ENCODE measurements around the gene RASA3.
"Not testable (repeated sequence)": the region's sequence is repeated elsewhere in the genome, so short reads cannot be mapped to it uniquely, and the experiment has no call there.

Gene RASA3

DNA sequence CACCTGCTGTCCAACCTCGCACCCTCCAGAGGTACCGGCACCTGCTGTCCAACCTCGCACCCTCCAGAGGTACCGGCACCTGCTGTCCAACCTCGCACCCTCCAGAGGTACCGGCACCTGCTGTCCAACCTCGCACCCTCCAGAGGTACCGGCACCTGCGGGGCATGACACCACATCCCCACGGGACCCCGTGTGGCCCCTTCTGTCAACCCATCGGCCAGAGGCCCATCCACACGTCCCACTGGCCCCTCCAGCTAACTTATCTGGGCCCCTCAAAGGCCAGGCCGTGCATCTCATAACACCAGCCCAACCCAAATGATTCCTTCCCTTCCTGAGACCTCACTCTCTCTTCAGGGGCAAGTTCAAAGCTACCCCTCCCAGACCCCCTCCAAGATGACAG lies 6.3 kb downstream of the RASA3 start:
- not testable (repeated sequence) for DNase-seq

DNA sequence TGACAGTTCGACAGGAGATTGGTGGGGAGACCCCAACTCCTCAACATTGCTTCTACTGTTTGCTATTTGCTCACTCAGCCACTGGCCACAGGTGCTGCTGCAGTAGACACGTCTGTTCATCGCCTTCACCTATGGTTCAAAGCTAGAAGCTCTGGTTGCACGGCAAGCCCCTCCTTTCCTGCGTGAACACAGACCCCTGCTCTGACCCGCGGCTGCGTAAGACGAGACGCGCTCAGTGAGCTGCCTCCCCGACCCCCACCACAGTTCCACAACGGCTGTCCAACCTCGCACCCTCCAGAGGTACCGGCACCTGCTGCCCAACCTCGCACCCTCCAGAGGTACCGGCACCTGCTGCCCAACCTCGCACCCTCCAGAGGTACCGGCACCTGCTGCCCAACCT lies 6.8 kb downstream of the RASA3 start:
- DNase-seq = no peak

DNA sequence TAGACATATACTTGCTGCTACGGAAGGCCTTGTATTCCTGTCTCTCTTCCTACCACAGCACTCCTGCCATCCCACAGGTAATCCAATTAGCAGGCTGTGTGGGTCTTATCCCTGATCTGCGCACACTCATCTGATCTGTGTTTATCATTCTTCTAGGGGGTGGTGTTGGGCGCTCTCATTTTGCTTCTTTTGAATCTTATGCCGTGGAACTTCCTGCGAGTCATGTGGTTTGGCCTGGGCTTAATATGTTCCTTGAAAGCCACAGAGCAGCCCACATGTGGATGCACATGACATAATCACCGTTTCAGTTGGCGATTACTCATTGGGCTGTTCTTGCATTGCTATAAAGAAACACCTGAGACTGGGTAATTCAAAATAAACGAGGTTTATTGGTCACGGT lies 7.5 kb downstream of the RASA3 start:
- DNase-seq = peak; percentile 73 to 76

DNA sequence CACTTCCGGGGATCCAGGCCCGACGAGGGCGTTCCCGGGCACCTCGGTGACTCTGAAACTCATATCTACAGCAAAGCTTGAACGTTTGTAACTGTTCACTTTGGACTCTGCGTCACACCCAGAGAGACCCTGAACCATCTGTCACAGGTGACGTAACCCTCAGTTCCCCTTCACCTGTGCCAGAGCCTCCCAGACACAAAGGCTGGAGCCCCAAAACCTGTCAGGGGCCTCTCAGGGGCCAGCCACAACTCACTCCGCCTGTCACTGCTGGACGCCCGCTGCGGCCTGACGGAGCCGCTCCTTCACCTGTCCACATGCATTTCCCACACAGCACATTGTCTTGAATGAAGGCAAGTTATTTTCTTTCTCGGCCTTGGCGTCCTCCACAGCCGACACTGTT lies 8.0 kb downstream of the RASA3 start:
- no peak for DNase-seq

DNA sequence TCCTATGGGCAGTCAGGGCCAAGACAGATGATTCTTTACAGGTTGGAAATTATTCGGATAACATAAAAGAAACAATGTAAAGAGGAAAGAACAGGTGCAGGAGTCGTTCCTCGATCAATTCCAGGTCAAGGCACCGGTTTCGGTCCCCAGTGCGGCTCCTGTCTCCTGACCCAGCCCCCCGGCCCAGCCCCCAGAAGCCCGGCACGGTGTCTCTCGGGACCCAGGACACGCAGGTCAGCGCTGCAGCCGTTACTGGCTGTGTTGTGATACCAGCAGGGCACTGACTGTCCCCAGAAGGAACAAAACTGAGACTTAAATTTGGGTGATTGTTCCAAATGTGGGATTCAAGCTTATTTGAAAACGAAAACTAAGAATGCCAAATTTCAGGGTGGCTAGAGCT lies 8.5 kb downstream of the RASA3 start:
- no peak for DNase-seq

DNA sequence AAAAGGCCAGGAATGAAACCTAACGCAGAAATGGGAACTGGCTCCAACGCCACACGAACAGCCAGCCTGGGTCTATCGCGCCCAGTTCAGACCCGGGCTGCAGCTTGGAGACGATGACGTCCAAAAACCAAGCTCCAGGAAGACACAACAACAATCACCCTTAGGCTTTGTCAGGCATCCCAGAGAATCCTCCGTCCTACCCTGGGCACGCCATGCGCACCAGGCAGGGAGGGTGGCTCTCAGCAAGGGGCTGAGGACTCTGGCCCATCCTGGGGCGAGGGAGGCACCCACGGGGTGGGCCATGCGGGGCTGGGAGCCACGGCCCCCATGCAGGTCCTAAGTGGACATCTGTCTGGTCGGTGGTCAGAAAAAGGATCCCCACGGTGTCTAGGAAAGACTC lies 9.0 kb downstream of the RASA3 start:
- DNase-seq = no peak

DNA sequence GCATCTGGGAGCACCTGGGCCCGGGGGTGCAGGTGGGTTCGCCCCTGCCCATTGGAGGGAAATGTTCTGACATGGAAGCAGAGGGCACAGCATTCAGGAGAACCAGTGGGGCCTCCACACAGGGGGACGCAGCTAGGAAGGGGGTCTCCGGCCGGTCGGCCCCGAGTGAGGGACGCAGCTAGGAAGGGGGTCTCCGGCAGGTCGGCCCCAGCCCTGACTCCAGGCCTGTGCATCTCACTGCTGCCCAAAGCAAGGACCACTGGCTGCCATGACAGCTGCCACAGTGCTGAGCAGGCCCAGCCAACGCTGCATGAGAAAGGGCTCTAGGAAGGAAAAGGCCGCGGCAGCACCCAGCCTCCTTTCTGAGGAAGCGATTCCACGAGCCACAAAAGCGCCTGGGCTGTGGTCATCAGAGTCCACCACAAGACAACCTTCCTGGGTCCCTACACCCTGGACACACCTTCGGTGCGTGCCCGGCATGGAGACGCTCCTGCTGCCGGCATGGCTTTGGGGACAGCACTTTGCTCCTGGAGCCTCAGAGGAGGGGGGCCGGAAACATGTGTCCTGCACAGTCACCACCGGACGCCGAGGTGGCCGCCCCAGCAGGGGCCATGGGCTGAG lies 9.7 kb downstream of the RASA3 start:
- DNase-seq = no peak

DNA sequence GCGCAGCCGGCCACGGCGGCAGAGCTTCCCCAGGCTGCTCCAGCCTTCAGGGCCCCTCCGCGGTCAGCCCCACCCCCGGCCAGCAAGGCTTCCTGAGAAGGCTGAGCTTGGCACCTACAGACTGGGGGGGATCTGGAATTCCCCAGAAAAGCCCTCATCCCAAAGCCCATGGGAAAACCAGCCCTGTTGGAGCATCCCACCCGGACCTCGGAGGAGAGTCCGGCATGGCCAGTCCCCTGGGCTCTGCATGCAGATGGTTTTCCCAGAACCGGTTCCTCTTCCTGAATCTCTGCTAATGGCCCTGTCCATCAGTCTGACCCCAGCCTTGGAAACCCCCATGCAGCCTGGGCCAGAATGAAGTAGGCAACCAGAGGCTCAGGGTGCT lies 10.3 kb downstream of the RASA3 start:
- DNase-seq = no peak

DNA sequence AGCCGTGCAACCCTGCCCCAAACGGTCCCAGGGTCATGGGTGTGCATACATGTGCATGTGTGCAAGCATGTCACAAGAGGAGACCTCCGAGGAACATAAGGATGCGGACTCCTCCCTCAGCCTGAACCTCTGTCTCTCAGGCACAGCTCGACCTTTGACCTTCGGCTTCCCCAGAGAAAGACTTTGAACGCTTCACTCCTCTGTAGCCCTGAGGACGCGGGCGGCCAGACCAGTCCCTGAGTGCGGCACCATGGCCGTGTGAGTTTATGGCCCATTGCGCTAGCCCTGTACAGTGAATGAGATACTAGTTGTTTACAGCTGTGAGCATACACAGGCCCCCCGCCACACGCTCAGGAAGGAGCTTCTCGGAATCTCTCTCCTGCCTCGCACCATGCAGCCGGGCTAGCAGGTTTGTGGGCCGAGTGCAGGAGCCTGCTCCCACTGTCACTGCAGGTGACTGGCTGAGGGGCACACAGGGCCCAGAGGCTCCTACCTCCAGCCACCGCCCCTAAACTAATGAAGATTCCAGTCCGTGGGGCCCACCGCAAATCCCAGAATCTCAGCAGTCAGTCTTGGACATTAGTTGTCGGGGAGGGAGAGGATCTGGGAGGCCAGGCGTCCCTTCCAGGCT lies 10.8 kb downstream of the RASA3 start:
- DNase-seq = no peak

DNA sequence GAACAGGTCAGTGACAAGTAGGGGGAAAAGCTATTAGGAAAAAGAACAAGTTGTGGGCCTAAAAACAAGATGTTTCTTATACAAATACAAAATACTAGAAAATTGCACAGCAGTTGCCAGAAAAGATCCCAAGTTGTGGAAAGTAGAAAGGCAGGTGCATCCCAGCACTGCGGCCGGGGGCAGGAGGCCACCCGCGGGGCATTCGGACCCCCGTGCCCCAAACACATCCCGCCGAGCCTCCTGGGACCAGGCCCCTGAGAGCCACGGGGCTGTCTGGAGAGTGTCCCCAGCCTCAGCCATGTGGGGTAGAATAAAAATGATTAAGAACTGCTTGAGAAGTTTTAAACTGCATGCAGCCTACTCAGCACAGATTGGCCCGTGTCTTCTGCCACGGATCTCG lies 11.4 kb downstream of the RASA3 start:
- DNase-seq = no peak

DNA sequence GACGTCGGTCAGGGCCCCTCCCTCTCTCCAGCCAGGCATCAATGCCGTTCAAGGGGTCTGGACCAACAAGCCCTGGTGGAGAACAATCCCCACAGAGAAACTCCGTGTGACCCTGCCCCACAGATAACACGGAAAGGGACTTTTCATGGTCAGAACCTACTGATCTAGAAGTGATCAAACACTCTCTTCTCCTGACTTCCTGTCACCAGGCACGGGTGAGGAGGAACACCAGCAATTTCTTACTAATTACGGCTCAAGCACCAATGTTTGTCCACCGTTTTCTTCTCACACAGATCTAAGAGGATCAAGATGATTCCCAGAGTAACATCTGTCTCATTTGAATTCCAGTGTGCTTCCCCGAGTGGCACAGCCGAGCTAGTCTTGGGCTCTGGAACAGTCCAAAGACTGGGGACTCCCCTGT lies 11.8 kb downstream of the RASA3 start:
- no peak for DNase-seq

DNA sequence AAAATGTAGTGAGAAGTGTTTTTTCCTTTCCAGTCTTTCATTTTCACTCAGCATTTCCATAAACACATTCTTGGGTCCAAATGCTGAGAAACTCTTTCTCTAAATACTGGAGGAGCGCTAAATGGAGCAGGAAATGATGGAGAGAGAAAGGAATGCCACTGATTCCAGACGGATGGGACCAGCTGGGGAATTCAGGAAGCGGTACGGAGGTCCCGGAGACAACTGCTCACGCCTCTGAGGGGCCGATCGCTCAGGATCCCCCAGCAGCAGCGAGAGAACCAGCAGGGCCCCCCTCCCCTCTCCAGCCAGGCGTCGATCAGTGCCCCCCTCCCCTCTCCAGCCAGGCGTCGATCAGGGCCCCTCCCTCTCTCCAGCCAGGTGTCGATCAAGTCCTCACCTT lies 13.2 kb downstream of the RASA3 start:
- no peak for DNase-seq

DNA sequence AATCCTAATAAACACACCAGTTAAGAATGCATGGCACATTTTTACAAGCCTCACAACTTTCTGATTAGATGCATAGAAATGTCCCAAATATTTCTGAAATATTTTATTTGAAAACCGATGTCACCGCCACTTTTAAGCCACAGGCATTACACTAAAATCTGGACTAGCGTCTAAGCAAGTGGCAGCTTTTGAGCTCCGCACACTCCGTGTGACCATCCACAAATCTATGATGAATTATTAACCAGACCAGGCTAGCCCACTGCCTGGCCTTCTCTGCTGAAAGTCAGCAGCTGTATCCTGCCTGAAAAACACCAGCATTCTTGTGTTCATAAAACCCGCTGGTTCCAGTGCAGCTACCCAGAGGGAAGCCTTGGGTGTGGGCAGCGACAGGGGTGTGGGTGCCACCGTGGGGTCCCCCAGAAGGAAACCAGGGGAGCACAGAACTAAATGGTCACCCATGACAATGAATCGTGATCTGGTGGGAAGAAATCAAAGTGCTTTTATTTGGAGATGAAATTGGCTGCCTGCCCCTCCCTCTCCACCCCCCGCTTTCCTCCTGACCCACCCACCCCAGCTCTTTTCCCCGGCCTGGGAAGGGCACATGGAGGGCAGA lies 13.8 kb downstream of the RASA3 start:
- DNase-seq = no peak

DNA sequence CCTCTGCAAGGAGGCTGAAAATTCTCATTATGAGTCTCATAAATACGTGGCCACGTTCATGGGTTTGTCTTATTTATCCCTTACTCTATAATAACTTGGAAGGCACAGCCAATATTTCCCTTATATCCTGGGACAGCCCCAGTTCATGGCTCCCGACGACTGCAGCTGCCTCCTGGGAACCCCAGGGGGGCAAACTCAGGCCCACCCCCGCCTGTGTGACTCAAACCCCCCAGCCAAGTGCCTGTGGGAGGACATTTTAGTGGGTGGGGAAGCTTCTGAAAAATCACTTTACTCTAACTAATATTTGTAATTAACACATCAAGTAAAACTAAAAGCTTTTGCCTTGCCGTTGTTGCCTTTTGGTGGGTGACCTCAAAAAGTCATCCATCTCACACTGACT lies 14.3 kb downstream of the RASA3 start:
- no peak for DNase-seq

DNA sequence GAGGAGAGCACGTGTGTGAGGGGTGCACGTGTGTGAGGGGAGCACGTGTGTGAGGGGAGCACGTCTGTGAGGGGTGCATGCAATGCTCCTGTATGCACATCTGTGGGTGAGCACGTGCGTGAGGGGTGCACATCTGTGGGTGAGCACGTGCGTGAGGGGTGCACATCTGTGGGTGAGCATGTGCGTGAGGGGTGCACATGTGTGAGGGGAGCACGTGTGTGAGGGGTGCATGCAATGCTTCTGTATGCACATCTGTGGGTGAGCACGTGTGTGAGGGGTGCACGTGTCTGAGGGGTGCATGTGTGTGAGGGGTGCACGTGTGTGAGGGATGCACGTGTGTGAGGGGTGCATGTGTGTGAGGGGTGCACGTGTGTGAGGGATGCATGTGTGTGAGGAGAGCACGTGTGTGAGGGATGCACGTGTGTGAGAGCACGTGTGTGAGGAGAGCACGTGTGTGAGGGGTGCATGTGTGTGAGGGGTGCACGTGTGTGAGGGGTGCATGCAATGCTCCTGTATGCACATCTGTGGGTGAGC lies 15.0 kb downstream of the RASA3 start:
- not testable (repeated sequence) for DNase-seq

DNA sequence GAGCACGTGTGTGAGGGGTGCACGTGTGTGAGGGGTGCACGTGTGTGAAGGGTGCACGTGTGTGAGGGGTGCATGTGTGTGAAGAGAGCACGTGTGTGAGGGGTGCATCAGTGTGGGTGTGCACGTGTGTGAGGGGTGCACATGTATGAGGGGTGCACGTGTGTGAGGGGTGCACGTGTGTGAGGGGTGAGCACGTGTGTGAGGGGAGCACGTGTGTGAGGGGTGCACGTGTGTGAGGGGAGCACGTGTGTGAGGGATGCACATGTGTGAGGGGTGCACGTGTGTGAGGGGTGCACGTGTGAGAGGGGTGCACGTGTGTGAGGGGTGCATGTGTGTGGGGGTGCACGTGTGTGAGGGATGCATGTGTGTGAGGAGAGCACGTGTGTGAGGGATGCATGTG lies 15.7 kb downstream of the RASA3 start:
- DNase-seq = no peak

DNA sequence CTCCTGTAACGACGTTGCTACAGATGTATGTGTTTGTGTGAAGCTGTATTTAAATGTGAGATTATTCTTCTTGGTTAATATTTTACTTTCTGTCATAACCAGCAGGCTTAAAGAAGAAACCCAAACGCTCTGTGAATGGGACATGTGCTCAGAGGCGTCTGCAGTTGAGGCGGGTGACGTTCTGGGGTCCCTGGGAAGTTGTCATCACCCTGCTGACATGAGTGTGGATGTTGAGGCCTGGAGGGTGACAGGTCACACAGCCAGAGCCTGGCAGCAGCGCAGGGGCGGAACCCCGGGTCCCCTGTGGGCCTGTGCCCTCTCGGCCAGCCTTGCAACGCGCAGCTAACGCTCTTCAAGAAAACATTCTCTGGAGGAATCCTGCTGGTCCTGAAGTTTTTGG lies 16.6 kb downstream of the RASA3 start:
- no peak for DNase-seq

DNA sequence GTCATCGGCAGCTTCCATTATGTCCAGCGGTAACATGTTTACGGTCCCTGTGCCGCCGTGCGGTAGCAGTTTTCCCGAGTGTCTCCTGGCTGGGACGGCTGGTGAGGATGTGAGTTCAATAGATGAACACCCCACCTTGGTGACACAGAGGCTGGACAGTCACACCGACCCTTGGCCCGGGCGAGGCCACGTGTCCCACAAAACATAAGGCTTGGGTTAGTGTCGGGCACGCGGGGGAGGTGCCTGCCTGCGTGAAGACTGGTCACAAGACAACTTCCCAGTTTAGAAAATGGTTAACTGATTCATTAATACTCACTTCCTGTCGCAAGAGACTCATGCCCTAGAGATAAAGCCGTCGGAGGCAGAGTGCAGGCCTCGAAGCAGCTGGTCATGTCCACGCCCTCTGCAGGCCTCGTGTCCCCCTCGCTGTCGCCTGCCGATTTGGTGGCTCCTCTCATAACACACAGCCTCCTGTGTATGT lies 17.2 kb downstream of the RASA3 start:
- DNase-seq = no peak

DNA sequence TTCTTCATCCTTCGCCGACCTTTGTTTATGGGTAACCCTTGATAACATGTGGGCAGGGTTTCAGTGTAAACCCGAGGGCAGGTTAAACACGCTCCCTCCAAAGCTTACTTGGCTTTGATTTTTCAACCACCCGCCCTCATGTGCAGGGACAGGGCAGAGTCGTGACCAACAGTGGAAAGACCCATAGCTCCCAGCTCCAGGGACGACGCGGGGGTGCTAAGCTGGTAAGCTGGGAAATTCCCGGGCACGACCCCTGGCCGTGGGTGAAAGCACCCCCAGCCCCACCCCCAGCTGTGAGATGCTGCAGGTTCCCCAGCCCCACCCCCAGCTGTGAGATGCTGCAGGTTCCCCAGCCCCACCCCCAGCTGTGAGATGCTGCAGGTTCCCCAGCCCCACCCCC lies 17.8 kb downstream of the RASA3 start:
- DNase-seq = not testable (repeated sequence)

DNA sequence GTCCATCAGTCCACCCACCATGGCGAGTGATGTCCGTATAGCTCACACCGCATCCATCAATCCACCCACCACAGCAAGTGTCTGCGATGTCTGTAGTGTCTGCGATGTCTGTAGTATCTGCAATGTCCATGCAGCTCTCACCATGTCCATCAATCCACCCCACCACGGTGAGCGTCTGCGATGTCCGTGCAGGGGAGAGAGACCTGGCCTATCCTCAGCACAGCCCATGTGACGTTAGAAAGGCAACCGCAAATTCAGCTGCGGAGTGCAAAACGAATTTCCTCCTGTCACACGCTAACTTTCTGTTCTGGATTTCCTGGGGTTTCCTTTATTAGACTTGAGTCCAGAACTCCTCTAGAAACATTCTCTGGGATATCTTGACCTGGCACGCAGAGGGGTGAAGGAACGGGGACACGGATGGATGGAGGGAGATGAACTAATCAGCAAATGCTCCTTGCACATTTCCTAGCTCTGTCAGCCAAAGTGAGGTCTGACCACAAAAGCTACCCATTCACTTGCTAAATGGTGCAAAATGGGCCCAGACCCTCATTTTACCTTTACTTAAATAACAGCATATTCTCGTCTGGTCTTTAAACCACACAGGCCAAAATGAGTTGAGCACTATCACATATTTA lies 18.3 kb downstream of the RASA3 start:
- DNase-seq = peak in 1 of 2 donors; percentile 1

DNA sequence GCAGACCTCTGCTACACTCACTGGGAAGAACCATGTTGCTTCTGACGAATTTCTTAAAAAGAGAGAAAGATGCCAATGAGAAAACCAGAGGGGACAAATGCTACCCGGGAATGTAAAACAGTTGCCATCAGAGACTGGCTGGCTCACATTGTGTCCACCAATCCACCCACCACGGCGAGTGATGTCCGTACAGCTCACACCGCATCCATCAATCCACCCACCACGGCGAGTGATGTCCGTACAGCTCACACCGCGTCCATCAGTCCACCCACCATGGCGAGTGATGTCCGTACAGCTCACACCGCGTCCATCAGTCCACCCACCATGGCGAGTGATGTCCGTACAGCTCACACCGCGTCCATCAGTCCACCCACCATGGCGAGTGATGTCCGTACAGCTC lies 19.0 kb downstream of the RASA3 start:
- DNase-seq = not testable (repeated sequence)

DNA sequence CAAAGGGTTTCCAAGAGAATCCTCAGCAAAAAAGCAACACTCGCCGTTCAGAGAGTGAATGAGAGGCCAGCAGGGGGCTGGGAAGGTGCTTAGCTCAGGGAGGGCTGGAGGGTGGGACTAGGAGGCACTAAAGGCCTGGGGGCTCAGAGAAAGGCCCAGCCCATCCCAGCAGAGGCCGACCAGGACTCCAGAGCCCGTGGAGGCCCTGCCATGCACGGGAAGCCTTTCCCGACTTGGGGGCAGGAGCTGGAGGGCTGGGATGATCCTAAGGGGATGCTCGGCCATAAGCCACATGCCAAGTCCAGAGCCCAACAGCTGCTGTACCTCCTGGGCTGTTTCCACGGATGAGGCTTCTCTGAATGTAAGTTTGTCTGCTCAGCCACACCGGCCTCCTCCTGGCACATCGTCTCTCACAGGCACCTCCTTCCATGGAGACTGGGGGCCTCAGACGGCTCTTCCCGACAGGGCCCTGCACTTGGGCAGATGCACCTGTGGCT lies 19.5 kb downstream of the RASA3 start:
- peak in 1 of 2 donors; percentile 1 for DNase-seq

DNA sequence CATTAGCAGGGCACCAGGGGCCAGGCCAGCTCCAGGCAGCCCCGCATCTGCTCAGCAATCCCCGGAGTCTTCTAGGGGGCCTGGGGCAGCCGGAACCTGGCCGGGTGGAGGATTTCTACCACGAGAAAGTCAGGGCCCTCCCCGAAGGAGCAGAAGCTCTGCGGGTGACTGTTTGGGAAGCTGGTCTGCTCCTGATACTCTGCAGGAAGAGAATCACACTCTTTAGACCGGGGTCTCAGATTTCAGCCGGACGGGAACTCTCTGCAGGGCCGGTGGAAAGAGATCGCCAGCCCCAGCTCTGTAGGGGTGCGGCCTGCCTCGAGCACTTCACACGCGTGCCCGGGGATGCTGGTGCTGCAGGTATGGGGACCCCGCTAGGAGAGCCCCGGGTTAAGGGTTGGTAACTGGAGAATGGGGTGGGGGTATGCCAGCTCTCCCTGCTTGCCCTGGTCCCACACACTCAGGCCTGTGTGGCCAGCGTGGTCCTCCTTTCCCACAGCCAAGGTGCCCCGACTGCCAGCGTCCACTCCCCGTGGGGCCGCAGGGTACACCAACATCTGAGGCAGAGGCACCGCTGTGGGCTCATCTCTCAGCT lies 20.1 kb downstream of the RASA3 start:
- DNase-seq = no peak

Data from activated CD4-positive, alpha-beta T cell treated with anti-CD3 and anti-CD28 coated beads for 4 hours (primary cell).